A673 (cell line): Measurements from ENCODE around the gene MCAT.

Experiments
- EZH2 ChIP-seq: fragments of 200-600 bp; sonication (generic); IDR thresholded peaks from 2 replicates; pipeline ENCODE4 v1.6.1; 2017; ENCODE audit warnings: borderline replicate concordance, low read depth, mild to moderate bottlenecking, mixed read lengths, antibody characterized with exemption, low read length; ENCODE audit not compliant: poor library complexity, severe bottlenecking
- TF ChIP-seq, protein P1 (sequence below): fragments of 300-800, 200-600 bp; sonication (generic); conservative IDR thresholded peaks from 2 replicates; pipeline ENCODE4 v1.5.1; 2017; ENCODE audit warnings: low read depth, mild to moderate bottlenecking, antibody characterized with exemption, low read length, moderate library complexity, mixed read lengths

DNA sequence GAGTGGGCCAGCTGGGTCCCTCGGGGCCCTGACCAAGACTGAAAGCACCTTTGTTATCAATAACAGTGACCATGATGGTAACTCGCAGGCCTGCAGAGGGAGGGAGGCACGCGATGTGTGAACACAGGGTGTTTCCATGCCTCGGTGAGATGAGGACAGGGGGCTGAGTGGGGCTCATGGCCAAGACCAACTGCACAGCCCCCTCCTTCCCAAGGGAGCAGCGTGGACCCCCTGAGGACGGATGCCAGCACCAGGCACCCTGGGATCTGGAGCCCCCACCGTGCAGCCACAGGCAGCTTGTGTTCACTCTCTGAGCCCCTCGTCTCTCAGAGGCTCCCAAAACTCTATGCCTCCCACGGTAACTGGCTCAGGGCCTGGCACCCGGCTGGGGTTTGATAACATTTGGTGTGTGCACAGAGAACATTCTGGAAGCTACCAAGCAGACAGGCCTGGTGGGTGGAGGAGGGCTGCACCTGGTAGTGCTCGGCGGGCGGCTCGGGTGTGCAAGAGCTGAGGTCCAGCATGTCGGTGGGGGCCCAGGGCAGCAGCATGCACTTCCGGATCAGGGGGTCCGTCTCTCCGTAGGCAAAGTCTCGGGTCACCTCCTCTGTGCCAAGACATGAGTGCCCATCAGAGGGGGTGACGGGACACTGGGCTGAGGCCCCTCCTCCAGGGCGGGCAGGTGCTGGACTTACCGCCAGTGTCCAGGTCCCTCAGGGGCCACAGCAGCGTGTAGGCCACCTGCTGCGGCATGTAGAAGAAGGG, 36.1 kb upstream of the MCAT start:
- TF ChIP-seq, protein P1, sequence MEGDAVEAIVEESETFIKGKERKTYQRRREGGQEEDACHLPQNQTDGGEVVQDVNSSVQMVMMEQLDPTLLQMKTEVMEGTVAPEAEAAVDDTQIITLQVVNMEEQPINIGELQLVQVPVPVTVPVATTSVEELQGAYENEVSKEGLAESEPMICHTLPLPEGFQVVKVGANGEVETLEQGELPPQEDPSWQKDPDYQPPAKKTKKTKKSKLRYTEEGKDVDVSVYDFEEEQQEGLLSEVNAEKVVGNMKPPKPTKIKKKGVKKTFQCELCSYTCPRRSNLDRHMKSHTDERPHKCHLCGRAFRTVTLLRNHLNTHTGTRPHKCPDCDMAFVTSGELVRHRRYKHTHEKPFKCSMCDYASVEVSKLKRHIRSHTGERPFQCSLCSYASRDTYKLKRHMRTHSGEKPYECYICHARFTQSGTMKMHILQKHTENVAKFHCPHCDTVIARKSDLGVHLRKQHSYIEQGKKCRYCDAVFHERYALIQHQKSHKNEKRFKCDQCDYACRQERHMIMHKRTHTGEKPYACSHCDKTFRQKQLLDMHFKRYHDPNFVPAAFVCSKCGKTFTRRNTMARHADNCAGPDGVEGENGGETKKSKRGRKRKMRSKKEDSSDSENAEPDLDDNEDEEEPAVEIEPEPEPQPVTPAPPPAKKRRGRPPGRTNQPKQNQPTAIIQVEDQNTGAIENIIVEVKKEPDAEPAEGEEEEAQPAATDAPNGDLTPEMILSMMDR = no peak
- TF ChIP-seq EZH2 = no peak
